HepG2 (cell line): ENCODE measurements around the gene DISP2. TPM values are rescaled to one million over a fixed set of nuclear protein-coding genes. Genes with fewer than 3 reads are reported as not detected.

ENCODE experiments used
- AGO2 ChIP-seq: fragments of 200-400 bp; formaldehyde crosslinking; optimal IDR thresholded peaks from 2 replicates; pipeline ENCODE3; 2017; ENCODE audit warnings: mild to moderate bottlenecking, low read depth, low read length, moderate library complexity
- ARNT2 ChIP-seq: sonication (generic); formaldehyde crosslinking; IDR thresholded peaks from 2 replicates; pipeline ENCODE4 v1.8.0; 2022; ENCODE audit warnings: mild to moderate bottlenecking, low read depth, missing genetic modification reagents, moderate library complexity
- CREM ChIP-seq, 2 experiments: sonication (generic) in 1 of 2; formaldehyde crosslinking in 1 of 2; IDR thresholded peaks; 2 replicates each; pipeline versions ENCODE4 v1.4.0 to v1.6.1; 2016 to 2020; ENCODE audit warnings: antibody characterized with exemption in 1 of 2, mild to moderate bottlenecking in 1 of 2, missing genetic modification reagents in 1 of 2
- EEA1 ChIP-seq: sonication (generic); formaldehyde crosslinking; IDR thresholded peaks from 2 replicates; pipeline ENCODE4 v1.5.1; 2020; ENCODE audit warnings: mild to moderate bottlenecking, missing genetic modification reagents, borderline replicate concordance
- FOXC1 ChIP-seq: sonication (generic); formaldehyde crosslinking; IDR thresholded peaks from 2 replicates; pipeline ENCODE4 v1.8.0; 2022; ENCODE audit warnings: mild to moderate bottlenecking, missing genetic modification reagents, borderline replicate concordance
- HOXD1 ChIP-seq: sonication (generic); formaldehyde crosslinking; IDR thresholded peaks from 2 replicates; pipeline ENCODE4 v1.5.0; 2020; ENCODE audit warnings: missing genetic modification reagents
- LCORL ChIP-seq, 2 experiments: fragments of 450-650 bp in 1 of 2; sonication (generic) in 1 of 2; formaldehyde crosslinking in 1 of 2; IDR thresholded peaks; 2 replicates each; pipeline versions ENCODE4 v1.5.0 to v1.6.1; 2017 to 2020; ENCODE audit warnings: antibody characterized with exemption in 1 of 2, missing genetic modification reagents in 1 of 2
- MNT ChIP-seq: fragments of 450-650 bp; IDR thresholded peaks from 2 replicates; pipeline ENCODE4 v1.6.1; 2016
- NFYC ChIP-seq: IDR thresholded peaks from 2 replicates; pipeline ENCODE4 v1.6.1; 2016; ENCODE audit warnings: missing genetic modification reagents, missing compliant biosample characterization
- PAF1 ChIP-seq: IDR thresholded peaks from 2 replicates; pipeline ENCODE4 v1.6.1; 2016; ENCODE audit warnings: missing genetic modification reagents, missing compliant biosample characterization
- POLR2A ChIP-seq, 2 experiments: IDR thresholded peaks; 2 replicates each; pipeline ENCODE4 v1.6.1; 2011; ENCODE audit warnings: low read depth in 2 of 2, low read length in 2 of 2, mild to moderate bottlenecking in 1 of 2, moderate library complexity in 1 of 2; ENCODE audit not compliant: insufficient read depth in 1 of 2
- POLR2AphosphoS2 ChIP-seq: IDR thresholded peaks from 2 replicates; pipeline ENCODE4 v1.6.1; 2011; ENCODE audit warnings: low read depth, low read length, improper control_type of control experiment
- POLR2AphosphoS5 ChIP-seq: IDR thresholded peaks from 2 replicates; pipeline ENCODE4 v1.6.1; 2012; ENCODE audit warnings: low read depth, low read length
- TEAD3 ChIP-seq: optimal IDR thresholded peaks from 2 replicates; pipeline ENCODE3; 2016; ENCODE audit warnings: borderline replicate concordance
- UBTF ChIP-seq: sonication (generic); formaldehyde crosslinking; IDR thresholded peaks from 2 replicates; pipeline ENCODE4 v1.4.0; 2020; ENCODE audit warnings: mild to moderate bottlenecking, missing genetic modification reagents
- ZEB1 ChIP-seq: IDR thresholded peaks from 2 replicates; pipeline ENCODE4 v1.6.1; 2012; ENCODE audit warnings: mild to moderate bottlenecking, low read depth, inconsistent platforms; ENCODE audit not compliant: insufficient replicate concordance
- ZHX1 ChIP-seq: sonication (generic); formaldehyde crosslinking; IDR thresholded peaks from 2 replicates; pipeline ENCODE4 v1.8.1; 2022; ENCODE audit warnings: low read depth, mild to moderate bottlenecking, missing genetic modification reagents
- ZKSCAN1 ChIP-seq: fragments of 150-350 bp; IDR thresholded peaks from 2 replicates; pipeline ENCODE4 v1.6.1; 2014; ENCODE audit warnings: low read length
- ZNF225 ChIP-seq: sonication (generic); formaldehyde crosslinking; IDR thresholded peaks from 2 replicates; pipeline ENCODE4 v1.4.0; 2020; ENCODE audit warnings: mild to moderate bottlenecking, missing genetic modification reagents
- ZNF263 ChIP-seq: sonication (generic); formaldehyde crosslinking; IDR thresholded peaks from 2 replicates; pipeline ENCODE4 v1.4.0; 2020; ENCODE audit warnings: missing genetic modification reagents
- ZNF33B ChIP-seq: sonication (generic); formaldehyde crosslinking; IDR thresholded peaks from 2 replicates; pipeline ENCODE4 v1.5.1; 2020; ENCODE audit warnings: mild to moderate bottlenecking, missing genetic modification reagents
- ZNF547 ChIP-seq: sonication (generic); formaldehyde crosslinking; IDR thresholded peaks from 2 replicates; pipeline ENCODE4 v1.5.1; 2020; ENCODE audit warnings: mild to moderate bottlenecking, missing genetic modification reagents
- ZNF605 ChIP-seq: sonication (generic); formaldehyde crosslinking; IDR thresholded peaks from 2 replicates; pipeline ENCODE4 v1.8.0; 2022; ENCODE audit warnings: mild to moderate bottlenecking, missing genetic modification reagents
- polyA plus RNA-seq, 8 experiments: library from polyadenylated mRNA; depleted of rRNA in 3 of 8; stranded (reverse) in 7 of 8; unstranded in 1 of 8; fragments of >200 nt; fragmentation: Illumina TruSeq in 4 of 8; extraction: Trizol in 4 of 8; gene quantifications; 2 replicates each; pipeline versions ENCODE4 v1.2.1 to v1.2.3, GENCODE V29; 2011 to 2016; ENCODE audit warnings: low read depth in 4 of 8, missing spikeins in 1 of 8, mixed read lengths in 1 of 8; ENCODE audit not compliant: insufficient read depth in 1 of 8
- total RNA-seq, 5 experiments: library from RNA; depleted of rRNA; stranded (reverse); fragments of >200 nt; fragmentation: Illumina TruSeq; extraction: Trizol; gene quantifications; 2 replicates each; pipeline ENCODE4 v1.2.3, GENCODE V29; 2016; ENCODE audit warnings: low read depth in 1 of 5

The DISP2 gene
- total and polyA plus RNA-seq, 2 of the 13 experiments (the other 11 are each of a cell fraction or from before 2014, with no cell fraction given), result 0.09 to 0.32 TPM

- TF ChIP-seq NFYC (CRISPR knock-in tag) (no peak), MNT (no peak), ZKSCAN1 (no peak), POLR2A (IDR thresholded peaks at IDR 0.05; ENCODE audit: insufficient read depth in 1 of 2, low read depth in 2 of 2, low read length in 2 of 2) (peak in 1 of 2 experiments; percentile 36; a peak in 1 of 4 replicates), HOXD1 (CRISPR knock-in tag) (0 out of 2 replicates have a peak, but pooled peaks have one; percentile 25), ZNF263 (CRISPR knock-in tag) (no peak), EEA1 (CRISPR knock-in tag) (no peak), CREM (IDR thresholded peaks at IDR 0.05) (no peak), CREM (CRISPR knock-in tag; IDR thresholded peaks at IDR 0.05) (no peak), POLR2AphosphoS5 (peak; percentile 33; the same call in 1 of the 2 replicates), UBTF (CRISPR knock-in tag) (0 out of 2 replicates have a peak, but pooled peaks have one; percentile 29), FOXC1 (CRISPR knock-in tag) (0 out of 2 replicates have a peak, but pooled peaks have one; percentile 53), PAF1 (CRISPR knock-in tag) (peak; percentile 50; the same call in 1 of the 2 replicates), POLR2AphosphoS2 (no peak), ARNT2 (CRISPR knock-in tag) (0 out of 2 replicates have a peak, but pooled peaks have one; percentile 20), AGO2 (peak; percentile 94), ZNF547 (CRISPR knock-in tag) (peak; percentile 35; the same call in 1 of the 2 replicates), LCORL (IDR thresholded peaks at IDR 0.05) (no peak), LCORL (CRISPR knock-in tag; IDR thresholded peaks at IDR 0.05) (peak; percentile 65; the same call in 1 of the 2 replicates), ZNF605 (CRISPR knock-in tag) (no peak), TEAD3 (CRISPR knock-in tag) (peak; percentile 30), ZNF225 (peak; percentile 30; the same call in 1 of the 2 replicates), ZNF33B (CRISPR knock-in tag) (no peak), ZHX1 (CRISPR knock-in tag) (no peak), ZEB1 (no peak)
Observed at GRCh38 chr15:40421246-40422157, 63.5 kb downstream of the DISP2 start (continued).
